ENCODE measurements around the gene NDFIP2. TPM values are rescaled to one million over a fixed set of nuclear protein-coding genes. Genes with fewer than 3 reads are reported as not detected.

Gene NDFIP2
- total RNA-seq, 1 donor, result 41.0 TPM

DNA sequence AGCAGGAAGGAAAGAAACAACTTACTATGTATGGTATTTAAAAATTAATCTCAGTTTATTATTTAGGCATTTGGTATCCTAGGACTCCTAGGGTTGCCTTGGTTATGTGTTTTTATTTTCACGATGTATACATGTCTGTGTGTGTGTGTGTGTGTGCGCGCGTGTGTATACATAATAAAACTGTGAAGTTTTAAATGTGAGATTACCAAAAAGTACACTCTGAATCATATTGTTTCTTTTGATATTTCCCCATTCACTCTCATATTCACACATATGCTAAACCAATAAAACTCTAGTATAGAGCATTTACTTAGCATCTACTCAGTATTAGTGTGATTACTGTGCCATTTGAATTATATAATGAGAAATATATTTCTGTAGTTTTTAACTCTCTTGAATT, 30.8 kb upstream of the NDFIP2 start:
- H3K4me3 ChIP-seq (ENCODE audit: low read depth, low read length), result no peak overlapping the region
- no peak for DNase-seq (ENCODE audit: low read depth)
- TF ChIP-seq, protein P1, sequence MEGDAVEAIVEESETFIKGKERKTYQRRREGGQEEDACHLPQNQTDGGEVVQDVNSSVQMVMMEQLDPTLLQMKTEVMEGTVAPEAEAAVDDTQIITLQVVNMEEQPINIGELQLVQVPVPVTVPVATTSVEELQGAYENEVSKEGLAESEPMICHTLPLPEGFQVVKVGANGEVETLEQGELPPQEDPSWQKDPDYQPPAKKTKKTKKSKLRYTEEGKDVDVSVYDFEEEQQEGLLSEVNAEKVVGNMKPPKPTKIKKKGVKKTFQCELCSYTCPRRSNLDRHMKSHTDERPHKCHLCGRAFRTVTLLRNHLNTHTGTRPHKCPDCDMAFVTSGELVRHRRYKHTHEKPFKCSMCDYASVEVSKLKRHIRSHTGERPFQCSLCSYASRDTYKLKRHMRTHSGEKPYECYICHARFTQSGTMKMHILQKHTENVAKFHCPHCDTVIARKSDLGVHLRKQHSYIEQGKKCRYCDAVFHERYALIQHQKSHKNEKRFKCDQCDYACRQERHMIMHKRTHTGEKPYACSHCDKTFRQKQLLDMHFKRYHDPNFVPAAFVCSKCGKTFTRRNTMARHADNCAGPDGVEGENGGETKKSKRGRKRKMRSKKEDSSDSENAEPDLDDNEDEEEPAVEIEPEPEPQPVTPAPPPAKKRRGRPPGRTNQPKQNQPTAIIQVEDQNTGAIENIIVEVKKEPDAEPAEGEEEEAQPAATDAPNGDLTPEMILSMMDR (IDR thresholded peaks at IDR 0.05; ENCODE audit: insufficient read depth, low read length), result no peak

GRCh38 chr13:79451500-79451962, 29.4 kb upstream of the NDFIP2 start:
- TF ChIP-seq, protein P1 (IDR thresholded peaks at IDR 0.05; ENCODE audit: insufficient read depth, low read length), result no peak

DNA sequence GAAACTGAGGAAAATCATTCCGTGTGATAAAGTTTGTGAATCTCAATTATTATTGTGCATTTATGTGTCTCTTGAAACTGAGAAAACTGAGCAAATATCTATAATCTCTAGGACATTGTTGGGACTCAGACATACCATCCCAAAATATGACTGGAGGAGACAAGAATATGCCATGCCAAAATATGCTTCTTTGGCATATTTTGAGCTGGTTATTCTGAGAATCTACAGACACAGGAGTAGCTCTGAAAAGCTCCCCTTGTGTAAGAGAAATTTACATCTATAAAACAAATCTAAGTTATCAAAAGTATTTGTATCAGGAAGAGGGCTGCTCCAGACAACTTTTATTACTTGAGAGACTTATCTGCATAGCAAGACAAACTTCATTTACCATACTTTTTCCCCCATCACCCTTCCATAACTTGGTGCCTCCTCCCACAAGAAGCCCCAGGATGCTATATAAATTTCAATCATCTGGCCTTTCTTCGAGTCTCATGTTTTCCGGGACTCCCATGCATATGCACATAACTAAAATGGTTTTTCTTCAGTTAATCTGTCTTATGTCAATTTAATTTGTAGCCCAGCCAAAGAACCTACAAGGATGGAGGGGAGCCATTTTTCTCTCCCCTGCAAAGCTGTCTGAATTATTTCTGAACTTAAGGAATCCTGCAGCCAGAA, 28.6 kb upstream of the NDFIP2 start:
- no peak overlapping the region for H3K4me3 ChIP-seq (ENCODE audit: low read depth, low read length)
- no peak for DNase-seq (ENCODE audit: low read depth)
- TF ChIP-seq, protein P1 (IDR thresholded peaks at IDR 0.05; ENCODE audit: insufficient read depth, low read length), result no peak

More at GRCh38 chr13:79451500-79451962, 29.4 kb upstream of the NDFIP2 start:
- no peak overlapping the region for H3K4me3 ChIP-seq (ENCODE audit: low read depth, low read length)
- peak; percentile 77 for DNase-seq (ENCODE audit: low read depth)

- peak; percentile 7 for DNase-seq (ENCODE audit: low read depth)
- no peak overlapping the region for H3K4me3 ChIP-seq (ENCODE audit: low read depth, low read length)
- TF ChIP-seq, protein P1 (IDR thresholded peaks at IDR 0.05; ENCODE audit: insufficient read depth, low read length), result no peak
Observed at GRCh38 chr13:79455331-79455730, 25.6 kb upstream of the NDFIP2 start.

GRCh38 chr13:79456051-79456450, 24.9 kb upstream of the NDFIP2 start:
- TF ChIP-seq, protein P1 (IDR thresholded peaks at IDR 0.05; ENCODE audit: insufficient read depth, low read length), result no peak
- peak; percentile 16 for DNase-seq (ENCODE audit: low read depth)
- no peak overlapping the region for H3K4me3 ChIP-seq (ENCODE audit: low read depth, low read length)

- TF ChIP-seq, protein P1 (IDR thresholded peaks at IDR 0.05; ENCODE audit: insufficient read depth, low read length), result no peak
- no peak for DNase-seq (ENCODE audit: low read depth)
- no peak overlapping the region for H3K4me3 ChIP-seq (ENCODE audit: low read depth, low read length)
Observed at GRCh38 chr13:79456656-79457365, 24.1 kb upstream of the NDFIP2 start.
